ENCODE measurements around the gene ACOT8. TPM values are rescaled to one million over a fixed set of nuclear protein-coding genes. Genes with fewer than 3 reads are reported as not detected.

The ACOT8 gene
- total and polyA plus RNA-seq, 9 of the 15 experiments (the other 6 are each of a cell fraction or from before 2014, with no cell fraction given), result 8.2 to 46.7 (median 20.7) TPM

DNA sequence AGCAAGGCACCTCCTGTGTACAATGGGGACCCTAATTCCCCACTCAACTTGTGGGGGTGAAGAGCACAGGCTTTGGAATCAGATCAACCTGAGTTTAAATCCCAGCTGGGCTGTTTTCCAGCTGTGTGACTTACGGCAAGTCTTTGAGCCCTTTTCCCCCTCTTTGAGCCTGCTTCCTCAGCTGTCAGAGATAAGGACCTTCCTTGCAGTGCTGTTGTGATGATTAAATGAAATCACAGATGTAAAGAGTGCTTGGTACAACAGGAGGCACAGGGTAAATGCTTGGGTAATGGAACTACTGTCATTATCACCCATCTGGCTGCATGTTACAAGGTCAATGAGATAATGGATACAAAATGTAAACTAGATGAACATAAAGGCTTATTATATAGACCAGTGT, 20.4 kb downstream of the ACOT8 start (continued):
- TF ChIP-seq, protein P1, sequence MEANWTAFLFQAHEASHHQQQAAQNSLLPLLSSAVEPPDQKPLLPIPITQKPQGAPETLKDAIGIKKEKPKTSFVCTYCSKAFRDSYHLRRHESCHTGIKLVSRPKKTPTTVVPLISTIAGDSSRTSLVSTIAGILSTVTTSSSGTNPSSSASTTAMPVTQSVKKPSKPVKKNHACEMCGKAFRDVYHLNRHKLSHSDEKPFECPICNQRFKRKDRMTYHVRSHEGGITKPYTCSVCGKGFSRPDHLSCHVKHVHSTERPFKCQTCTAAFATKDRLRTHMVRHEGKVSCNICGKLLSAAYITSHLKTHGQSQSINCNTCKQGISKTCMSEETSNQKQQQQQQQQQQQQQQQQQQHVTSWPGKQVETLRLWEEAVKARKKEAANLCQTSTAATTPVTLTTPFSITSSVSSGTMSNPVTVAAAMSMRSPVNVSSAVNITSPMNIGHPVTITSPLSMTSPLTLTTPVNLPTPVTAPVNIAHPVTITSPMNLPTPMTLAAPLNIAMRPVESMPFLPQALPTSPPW (CRISPR knock-in tag; IDR thresholded peaks at IDR 0.05), result peak; percentile 33; the same call in 1 of the 2 replicates
- TF ChIP-seq TFAP4 (CRISPR knock-in tag; IDR thresholded peaks at IDR 0.05; ENCODE audit: borderline replicate concordance), result peak; percentile 74
- TF ChIP-seq ZKSCAN3 (CRISPR knock-in tag; IDR thresholded peaks at IDR 0.05), result no peak
- TF ChIP-seq MYBL2 (IDR thresholded peaks at IDR 0.05; ENCODE audit: low read depth), result no peak
- no peak for TF ChIP-seq MYBL2 (CRISPR knock-in tag; IDR thresholded peaks at IDR 0.05; ENCODE audit: borderline replicate concordance)
- no peak for TF ChIP-seq ZNF41 (CRISPR knock-in tag; conservative IDR thresholded peaks at IDR 0.05)
- TF ChIP-seq, protein P2, sequence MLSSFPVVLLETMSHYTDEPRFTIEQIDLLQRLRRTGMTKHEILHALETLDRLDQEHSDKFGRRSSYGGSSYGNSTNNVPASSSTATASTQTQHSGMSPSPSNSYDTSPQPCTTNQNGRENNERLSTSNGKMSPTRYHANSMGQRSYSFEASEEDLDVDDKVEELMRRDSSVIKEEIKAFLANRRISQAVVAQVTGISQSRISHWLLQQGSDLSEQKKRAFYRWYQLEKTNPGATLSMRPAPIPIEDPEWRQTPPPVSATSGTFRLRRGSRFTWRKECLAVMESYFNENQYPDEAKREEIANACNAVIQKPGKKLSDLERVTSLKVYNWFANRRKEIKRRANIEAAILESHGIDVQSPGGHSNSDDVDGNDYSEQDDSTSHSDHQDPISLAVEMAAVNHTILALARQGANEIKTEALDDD (IDR thresholded peaks at IDR 0.05), result peak; percentile 56
- no peak for TF ChIP-seq PREB (CRISPR knock-in tag; IDR thresholded peaks at IDR 0.05)
- TF ChIP-seq ZNF707 (CRISPR knock-in tag; conservative IDR thresholded peaks at IDR 0.05), result no peak
- TF ChIP-seq ELF1 (tag; IDR thresholded peaks at IDR 0.05), result no peak
- TF ChIP-seq KLF16 (IDR thresholded peaks at IDR 0.05), result peak; percentile 76; the same call in 1 of the 2 replicates
- TF ChIP-seq SMAD4 (CRISPR knock-in tag; conservative IDR thresholded peaks at IDR 0.05), result 0 out of 2 replicates have a peak, but pooled peaks have one; percentile 37
- TF ChIP-seq STAT5A (IDR thresholded peaks at IDR 0.05; ENCODE audit: borderline replicate concordance, low read length), result peak; percentile 34; the same call in 1 of the 2 replicates
- peak; percentile 68 to 96; a peak in 3 of 4 replicates for TF ChIP-seq RCOR1 (IDR thresholded peaks at IDR 0.05; ENCODE audit: borderline replicate concordance in 1 of 2, low read depth in 2 of 2, low read length in 2 of 2)
- TF ChIP-seq FOXP4 (CRISPR knock-in tag; IDR thresholded peaks at IDR 0.05; ENCODE audit: borderline replicate concordance), result 0 out of 2 replicates have a peak, but pooled peaks have one; percentile 41
- no peak for TF ChIP-seq YBX1 (IDR thresholded peaks at IDR 0.05)
- TF ChIP-seq, protein P3, sequence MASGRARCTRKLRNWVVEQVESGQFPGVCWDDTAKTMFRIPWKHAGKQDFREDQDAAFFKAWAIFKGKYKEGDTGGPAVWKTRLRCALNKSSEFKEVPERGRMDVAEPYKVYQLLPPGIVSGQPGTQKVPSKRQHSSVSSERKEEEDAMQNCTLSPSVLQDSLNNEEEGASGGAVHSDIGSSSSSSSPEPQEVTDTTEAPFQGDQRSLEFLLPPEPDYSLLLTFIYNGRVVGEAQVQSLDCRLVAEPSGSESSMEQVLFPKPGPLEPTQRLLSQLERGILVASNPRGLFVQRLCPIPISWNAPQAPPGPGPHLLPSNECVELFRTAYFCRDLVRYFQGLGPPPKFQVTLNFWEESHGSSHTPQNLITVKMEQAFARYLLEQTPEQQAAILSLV (tag; IDR thresholded peaks at IDR 0.05), result no peak
- TF ChIP-seq NCOA1 (IDR thresholded peaks at IDR 0.05; ENCODE audit: low read depth), result no peak
- no peak for TF ChIP-seq JUNB (CRISPR knock-in tag; conservative IDR thresholded peaks at IDR 0.05)
- no peak for TF ChIP-seq ATF1 (CRISPR knock-in tag; IDR thresholded peaks at IDR 0.05)
- 0 out of 2 replicates have a peak, but pooled peaks have one; percentile 30 for TF ChIP-seq ATF1 (tag; IDR thresholded peaks at IDR 0.05)
- TF ChIP-seq MEIS2 (IDR thresholded peaks at IDR 0.05; ENCODE audit: partially characterized antibody), result peak; percentile 60
- TF ChIP-seq HDAC2 (IDR thresholded peaks at IDR 0.05), result peak; percentile 75

Data from K562 (cell line).